ENCODE measurements around the gene ZIC5.

The ZIC5 gene

DNA sequence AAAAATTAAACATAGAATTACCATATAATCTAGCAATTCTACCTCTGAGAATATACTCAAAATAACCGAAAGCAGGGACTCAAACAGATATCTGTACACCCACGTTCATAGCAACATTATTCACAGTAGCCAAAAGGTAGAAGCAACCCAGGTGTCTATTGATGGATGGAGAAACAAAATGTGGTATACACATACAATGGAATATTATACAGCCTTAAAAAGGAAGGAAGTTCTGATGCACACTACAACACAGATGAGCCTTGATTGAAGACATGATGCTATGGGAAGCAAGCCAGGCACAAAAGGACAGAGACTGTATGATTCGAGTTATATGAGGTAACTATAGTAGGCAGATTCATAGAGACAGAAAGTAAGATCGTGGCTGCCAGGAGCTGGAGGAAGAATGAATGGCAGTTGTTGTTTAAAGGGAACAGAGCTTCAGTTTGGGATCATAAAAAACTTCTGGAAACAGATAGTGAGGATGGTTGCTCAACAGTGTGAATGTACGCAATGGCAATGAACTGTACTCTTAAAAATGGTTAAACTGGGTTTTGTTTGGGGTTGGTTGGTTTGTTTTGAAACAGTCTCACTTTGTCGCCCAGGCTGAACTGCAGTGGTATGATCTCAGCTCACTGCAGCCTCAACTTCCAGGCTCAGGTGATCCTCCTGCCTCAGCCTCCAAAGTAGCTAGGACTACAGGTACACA is 47.5 kb downstream of the ZIC5 start:
- TF ChIP-seq, protein P1, sequence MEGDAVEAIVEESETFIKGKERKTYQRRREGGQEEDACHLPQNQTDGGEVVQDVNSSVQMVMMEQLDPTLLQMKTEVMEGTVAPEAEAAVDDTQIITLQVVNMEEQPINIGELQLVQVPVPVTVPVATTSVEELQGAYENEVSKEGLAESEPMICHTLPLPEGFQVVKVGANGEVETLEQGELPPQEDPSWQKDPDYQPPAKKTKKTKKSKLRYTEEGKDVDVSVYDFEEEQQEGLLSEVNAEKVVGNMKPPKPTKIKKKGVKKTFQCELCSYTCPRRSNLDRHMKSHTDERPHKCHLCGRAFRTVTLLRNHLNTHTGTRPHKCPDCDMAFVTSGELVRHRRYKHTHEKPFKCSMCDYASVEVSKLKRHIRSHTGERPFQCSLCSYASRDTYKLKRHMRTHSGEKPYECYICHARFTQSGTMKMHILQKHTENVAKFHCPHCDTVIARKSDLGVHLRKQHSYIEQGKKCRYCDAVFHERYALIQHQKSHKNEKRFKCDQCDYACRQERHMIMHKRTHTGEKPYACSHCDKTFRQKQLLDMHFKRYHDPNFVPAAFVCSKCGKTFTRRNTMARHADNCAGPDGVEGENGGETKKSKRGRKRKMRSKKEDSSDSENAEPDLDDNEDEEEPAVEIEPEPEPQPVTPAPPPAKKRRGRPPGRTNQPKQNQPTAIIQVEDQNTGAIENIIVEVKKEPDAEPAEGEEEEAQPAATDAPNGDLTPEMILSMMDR (IDR thresholded peaks at IDR 0.05; ENCODE audit: control insufficient read depth, extremely low read depth, insufficient read depth) = no peak
- no peak for DNase-seq (ENCODE audit: low read depth)
- no peak overlapping the region for H3K4me3 ChIP-seq (ENCODE audit: low read depth, low read length)

- no peak for DNase-seq (ENCODE audit: low read depth)
- no peak overlapping the region for H3K4me3 ChIP-seq (ENCODE audit: low read depth, low read length)
- TF ChIP-seq, protein P1 (IDR thresholded peaks at IDR 0.05; ENCODE audit: control insufficient read depth, extremely low read depth, insufficient read depth) = no peak
Measured at GRCh38 chr13:99922631-99923404, 48.7 kb downstream of the ZIC5 start.

DNA sequence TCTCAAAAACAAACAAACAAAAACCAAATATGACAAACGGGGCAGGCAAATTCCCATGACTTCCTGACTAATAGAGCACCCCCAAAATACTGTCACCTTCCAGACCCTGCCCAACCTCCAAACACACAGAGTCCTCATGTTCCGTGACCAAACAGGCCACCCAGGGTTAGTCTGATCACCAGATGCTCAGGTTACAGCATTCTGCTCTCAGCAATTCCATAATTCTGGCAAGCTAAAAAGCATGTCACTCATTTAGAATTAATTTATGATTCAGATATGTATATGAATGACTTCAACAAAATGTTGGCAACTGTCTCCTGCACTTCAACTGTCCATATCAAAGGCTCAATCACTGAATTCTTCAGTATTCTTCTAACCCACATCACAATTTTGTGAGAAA is 52.4 kb downstream of the ZIC5 start:
- TF ChIP-seq, protein P1 (IDR thresholded peaks at IDR 0.05; ENCODE audit: control insufficient read depth, extremely low read depth, insufficient read depth) = no peak
- H3K4me3 ChIP-seq (ENCODE audit: low read depth, low read length) = no peak overlapping the region
- no peak for DNase-seq (ENCODE audit: low read depth)

DNA sequence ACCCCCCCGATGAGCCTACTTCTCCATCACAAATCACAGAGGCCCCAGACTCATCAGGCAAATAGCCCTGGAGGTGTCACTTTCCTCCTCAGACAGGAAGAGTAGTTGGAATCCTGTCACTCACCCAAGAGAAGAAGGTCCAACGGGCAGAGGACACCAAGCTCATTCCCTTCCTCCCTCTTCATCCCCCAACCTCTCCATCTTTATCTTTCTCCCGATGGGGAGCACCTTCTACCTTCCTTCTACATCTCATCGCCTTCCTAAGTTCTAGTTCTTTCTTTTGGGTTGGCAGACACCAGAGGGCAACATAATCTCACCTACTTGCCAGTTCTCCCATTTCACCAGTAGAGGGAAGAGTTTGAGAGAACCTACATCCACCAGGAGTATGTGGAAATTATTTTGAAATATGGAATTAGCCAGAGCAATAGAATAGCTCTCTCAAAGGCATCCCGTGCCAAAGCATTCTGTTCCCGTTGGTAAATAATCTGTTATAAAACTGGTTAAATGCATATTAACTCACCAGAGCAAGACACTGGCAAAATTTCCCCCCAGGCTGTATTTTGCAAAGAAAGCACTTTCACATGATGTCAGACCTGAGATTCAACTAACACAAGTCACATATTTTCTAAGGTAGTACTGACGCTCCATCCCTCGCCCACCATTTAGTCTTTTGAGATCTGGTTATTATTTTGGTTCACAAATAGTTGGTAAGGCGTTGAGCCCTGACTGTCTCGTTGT is 55.0 kb downstream of the ZIC5 start:
- DNase-seq (ENCODE audit: low read depth) = peak; percentile 56
- TF ChIP-seq, protein P1 (IDR thresholded peaks at IDR 0.05; ENCODE audit: control insufficient read depth, extremely low read depth, insufficient read depth) = peak; percentile 95
- no peak overlapping the region for H3K4me3 ChIP-seq (ENCODE audit: low read depth, low read length)

DNA sequence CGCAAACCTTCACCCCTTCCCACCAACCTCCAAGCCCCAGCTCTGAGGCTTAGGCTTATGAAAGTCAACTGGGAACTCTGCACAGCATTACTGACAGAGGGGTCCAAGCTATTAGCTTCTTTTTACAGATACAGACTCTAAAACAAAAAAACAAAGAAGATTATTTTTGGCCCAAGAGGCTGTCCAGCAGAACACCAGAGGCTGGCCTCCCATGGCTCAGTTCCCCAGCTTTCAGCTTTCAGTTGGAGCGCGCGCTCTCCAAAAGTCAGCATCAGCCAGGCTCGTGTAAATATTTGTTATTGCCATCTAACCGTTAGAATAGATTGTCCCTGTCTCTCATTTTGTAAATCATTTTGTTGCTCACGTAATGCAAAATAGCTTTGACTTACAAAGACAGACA is 58.4 kb downstream of the ZIC5 start:
- TF ChIP-seq, protein P1 (IDR thresholded peaks at IDR 0.05; ENCODE audit: control insufficient read depth, extremely low read depth, insufficient read depth) = no peak
- no peak for DNase-seq (ENCODE audit: low read depth)
- no peak overlapping the region for H3K4me3 ChIP-seq (ENCODE audit: low read depth, low read length)
